Left renal pelvis (tissue), 4 donors: ENCODE measurements around the gene PRKG2. TPM values are rescaled to one million over a fixed set of nuclear protein-coding genes. Genes with fewer than 3 reads are reported as not detected.
A peak's percentile ranks its signal among the peaks of the same experiment; 100 is the strongest.

ENCODE experiments used
- DNase-seq, 4 donors: peaks; one replicate each; pipeline ENCODE4 v3.0.0-alpha.2; 2013; ENCODE audit warnings: low read depth in 4 of 4, low spot score in 3 of 4
- polyA plus RNA-seq, 4 donors: library from polyadenylated mRNA; unstranded; fragments of 120-200 nt; gene quantifications; one replicate each; pipeline ENCODE4 v1.2.1, GENCODE V29; 2013; ENCODE audit not compliant: insufficient read length in 4 of 4

Gene PRKG2
- polyA plus RNA-seq, 4 donors, result 0.89 to 2.6 (median 1.7) TPM

- DNase-seq, result no peak
Observed at GRCh38 chr4:81217779-81218178, 2.8 kb upstream of the PRKG2 start.

- no peak for DNase-seq
Observed at GRCh38 chr4:81215931-81216330, 909 bp upstream of the PRKG2 start.

- DNase-seq, result peak in 1 of 4 donors; percentile 16
Observed at GRCh38 chr4:81214144-81214880, 710 bp downstream of the PRKG2 start.

GRCh38 chr4:81213671-81214070 lies 1.4 kb downstream of the PRKG2 start:
- no peak for DNase-seq

- DNase-seq, result no peak
Observed at GRCh38 chr4:81211956-81212355, 3.1 kb downstream of the PRKG2 start.

- no peak for DNase-seq
Observed at GRCh38 chr4:81207828-81208227, 7.2 kb downstream of the PRKG2 start.

GRCh38 chr4:81205302-81205701 lies 9.7 kb downstream of the PRKG2 start:
- no peak for DNase-seq

- DNase-seq, result no peak
Observed at GRCh38 chr4:81204571-81204970, 10.5 kb downstream of the PRKG2 start.

- DNase-seq, result no peak
Observed at GRCh38 chr4:81199831-81200230, 15.2 kb downstream of the PRKG2 start.

GRCh38 chr4:81198609-81199008 lies 16.4 kb downstream of the PRKG2 start:
- DNase-seq, result no peak

GRCh38 chr4:81197864-81198524 lies 17.0 kb downstream of the PRKG2 start:
- DNase-seq, result no peak

GRCh38 chr4:81196126-81196650 lies 18.8 kb downstream of the PRKG2 start:
- no peak for DNase-seq

- DNase-seq, result no peak
Observed at GRCh38 chr4:81195475-81195874, 19.5 kb downstream of the PRKG2 start.

- no peak for DNase-seq
Observed at GRCh38 chr4:81194286-81194685, 20.7 kb downstream of the PRKG2 start.

GRCh38 chr4:81180916-81181315 lies 34.1 kb downstream of the PRKG2 start:
- no peak for DNase-seq

GRCh38 chr4:81179326-81179725 lies 35.7 kb downstream of the PRKG2 start:
- DNase-seq, result no peak

- DNase-seq, result no peak
Observed at GRCh38 chr4:81173213-81173612, 41.8 kb downstream of the PRKG2 start.

- no peak for DNase-seq
Observed at GRCh38 chr4:81166458-81167160, 48.4 kb downstream of the PRKG2 start.

- no peak for DNase-seq
Observed at GRCh38 chr4:81165861-81166430, 49.1 kb downstream of the PRKG2 start.

- DNase-seq, result no peak
Observed at GRCh38 chr4:81164623-81165416, 50.2 kb downstream of the PRKG2 start.
